Renal cortex interstitium (tissue), 15 donors: ENCODE measurements around the gene THUMPD1. TPM values are rescaled to one million over a fixed set of nuclear protein-coding genes. Genes with fewer than 3 reads are reported as not detected.
"Not testable (repeated sequence)": the region's sequence is repeated elsewhere in the genome, so short reads cannot be mapped to it uniquely, and the experiment has no call there.

Experiments
- DNase-seq, 11 donors: peaks; one replicate each; pipeline ENCODE4 v3.0.0-alpha.2; 2013; ENCODE audit warnings: low read depth in 9 of 11, low spot score in 4 of 11; ENCODE audit errors: extremely low read depth in 1 of 11
- long read RNA-seq, 16 experiments: transcript quantifications; one replicate each; lab custom pipeline, GENCODE V29; 2026
- polyA plus RNA-seq, 3 donors: library from polyadenylated mRNA; unstranded; fragments of 120-200 nt; gene quantifications; one replicate each; pipeline ENCODE4 v1.2.1, GENCODE V29; 2013; ENCODE audit not compliant: insufficient read length in 3 of 3

Gene THUMPD1, protein sequence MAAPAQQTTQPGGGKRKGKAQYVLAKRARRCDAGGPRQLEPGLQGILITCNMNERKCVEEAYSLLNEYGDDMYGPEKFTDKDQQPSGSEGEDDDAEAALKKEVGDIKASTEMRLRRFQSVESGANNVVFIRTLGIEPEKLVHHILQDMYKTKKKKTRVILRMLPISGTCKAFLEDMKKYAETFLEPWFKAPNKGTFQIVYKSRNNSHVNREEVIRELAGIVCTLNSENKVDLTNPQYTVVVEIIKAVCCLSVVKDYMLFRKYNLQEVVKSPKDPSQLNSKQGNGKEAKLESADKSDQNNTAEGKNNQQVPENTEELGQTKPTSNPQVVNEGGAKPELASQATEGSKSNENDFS
- polyA plus RNA-seq: 10 to 100 TPM; 71.4 to 79.5 (median 72.6) TPM
- long read RNA-seq, donor 1, full-length matches to known transcripts: 14 of 14 reads
- long read RNA-seq, donor 1, partial matches to known transcripts: 0 of 14 reads
- long read RNA-seq, donor 1, other reads (novel, unspliced or antisense): 0 of 14 reads
- long read RNA-seq, donor 2, transcript THUMPD1-202 (4 exons, 2,624 nt): major isoform, 5 of 9 reads
- long read RNA-seq, donor 2, partial matches to known transcripts: 0 of 9 reads
- long read RNA-seq, donor 2, other reads (novel, unspliced or antisense): 0 of 9 reads
- long read RNA-seq, donor 3, full-length matches to known transcripts: 24 of 330 reads
- long read RNA-seq, donor 3, partial matches to known transcripts: 306 of 330 reads
- long read RNA-seq, donor 3, other reads (novel, unspliced or antisense): 0 of 330 reads
- long read RNA-seq, donor 4, full-length matches to known transcripts: 11 of 21 reads
- long read RNA-seq, donor 4, partial matches to known transcripts: 10 of 21 reads
- long read RNA-seq, donor 4, other reads (novel, unspliced or antisense): 0 of 21 reads
- long read RNA-seq, donor 5: 0 reads
- long read RNA-seq, donor 6, full-length matches to known transcripts: 18 of 224 reads
- long read RNA-seq, donor 6, partial matches to known transcripts: 206 of 224 reads
- long read RNA-seq, donor 6, other reads (novel, unspliced or antisense): 0 of 224 reads
- long read RNA-seq, donor 7, full-length matches to known transcripts: 18 of 32 reads
- long read RNA-seq, donor 7, partial matches to known transcripts: 14 of 32 reads
- long read RNA-seq, donor 7, other reads (novel, unspliced or antisense): 0 of 32 reads
- long read RNA-seq, donor 8: 0 reads
- long read RNA-seq, donor 9, full-length matches to known transcripts: 11 of 21 reads
- long read RNA-seq, donor 9, partial matches to known transcripts: 10 of 21 reads
- long read RNA-seq, donor 9, other reads (novel, unspliced or antisense): 0 of 21 reads
- long read RNA-seq, donor 10, full-length matches to known transcripts: 16 of 29 reads
- long read RNA-seq, donor 10, partial matches to known transcripts: 13 of 29 reads
- long read RNA-seq, donor 10, other reads (novel, unspliced or antisense): 0 of 29 reads
- long read RNA-seq, donor 11, full-length matches to known transcripts: 15 of 24 reads
- long read RNA-seq, donor 11, partial matches to known transcripts: 9 of 24 reads
- long read RNA-seq, donor 11, other reads (novel, unspliced or antisense): 0 of 24 reads
- long read RNA-seq, donor 12, full-length matches to known transcripts: 8 of 95 reads
- long read RNA-seq, donor 12, partial matches to known transcripts: 87 of 95 reads
- long read RNA-seq, donor 12, other reads (novel, unspliced or antisense): 0 of 95 reads
- long read RNA-seq, donor 13: 0 reads
- long read RNA-seq, donor 14, full-length matches to known transcripts: 12 of 133 reads
- long read RNA-seq, donor 14, partial matches to known transcripts: 121 of 133 reads
- long read RNA-seq, donor 14, other reads (novel, unspliced or antisense): 0 of 133 reads
- long read RNA-seq, donor 15, full-length matches to known transcripts: 4 of 74 reads
- long read RNA-seq, donor 15, partial matches to known transcripts: 70 of 74 reads
- long read RNA-seq, donor 15, other reads (novel, unspliced or antisense): 0 of 74 reads
- long read RNA-seq, donor 16, full-length matches to known transcripts: 32 of 390 reads
- long read RNA-seq, donor 16, partial matches to known transcripts: 358 of 390 reads
- long read RNA-seq, donor 16, other reads (novel, unspliced or antisense): 0 of 390 reads

GRCh38 chr16:20741554-20742285 is at the start of gene THUMPD1:
THUMPD1 (minus strand) TSS chr16:20741818; CDS start chr16:20741739, 79 bp downstream.
- peak; percentile 82 to 93 (median 90) for DNase-seq

DNA sequence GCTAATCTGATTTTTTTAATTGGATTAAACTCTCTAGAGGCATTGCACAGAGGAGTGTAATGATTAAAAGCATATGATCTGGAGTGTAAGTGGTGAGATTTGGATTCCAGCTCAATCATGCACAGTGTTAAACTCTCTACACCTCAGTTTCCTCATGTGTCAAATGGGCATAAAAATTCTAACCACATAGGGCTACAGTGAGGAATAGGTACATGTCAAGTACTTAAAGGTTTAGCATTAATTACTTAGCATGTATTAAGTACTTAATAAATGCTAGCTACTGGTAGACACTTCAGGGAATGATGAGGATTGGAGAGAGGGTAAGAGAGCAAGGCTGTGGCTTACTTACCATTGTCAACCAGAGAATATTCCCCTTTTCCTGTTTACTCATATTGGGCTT is 47.5 kb upstream of the THUMPD1 start:
- no peak for DNase-seq

GRCh38 chr16:20784204-20784603 is 42.6 kb upstream of the THUMPD1 start:
- no peak for DNase-seq

DNA sequence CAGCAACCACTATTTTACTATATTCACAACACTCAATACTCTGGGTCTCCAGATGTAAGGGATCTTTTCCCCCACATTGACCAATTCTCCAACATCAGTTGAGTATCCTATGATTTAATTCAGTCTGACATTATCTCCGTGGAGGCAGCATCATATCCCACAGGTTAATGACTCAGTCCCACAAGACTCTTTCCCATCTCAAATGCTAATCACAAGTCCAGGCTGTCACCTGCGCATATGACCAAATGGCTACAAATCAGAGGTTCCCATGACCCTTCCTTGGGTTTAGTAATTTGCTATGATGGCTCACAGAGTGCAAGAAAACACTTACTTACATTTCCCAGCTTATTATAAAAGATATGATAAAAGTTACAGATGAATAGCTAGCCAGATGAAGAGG is 40.9 kb upstream of the THUMPD1 start:
- DNase-seq: no peak

GRCh38 chr16:20781697-20782096 is 40.1 kb upstream of the THUMPD1 start:
- no peak for DNase-seq

DNA sequence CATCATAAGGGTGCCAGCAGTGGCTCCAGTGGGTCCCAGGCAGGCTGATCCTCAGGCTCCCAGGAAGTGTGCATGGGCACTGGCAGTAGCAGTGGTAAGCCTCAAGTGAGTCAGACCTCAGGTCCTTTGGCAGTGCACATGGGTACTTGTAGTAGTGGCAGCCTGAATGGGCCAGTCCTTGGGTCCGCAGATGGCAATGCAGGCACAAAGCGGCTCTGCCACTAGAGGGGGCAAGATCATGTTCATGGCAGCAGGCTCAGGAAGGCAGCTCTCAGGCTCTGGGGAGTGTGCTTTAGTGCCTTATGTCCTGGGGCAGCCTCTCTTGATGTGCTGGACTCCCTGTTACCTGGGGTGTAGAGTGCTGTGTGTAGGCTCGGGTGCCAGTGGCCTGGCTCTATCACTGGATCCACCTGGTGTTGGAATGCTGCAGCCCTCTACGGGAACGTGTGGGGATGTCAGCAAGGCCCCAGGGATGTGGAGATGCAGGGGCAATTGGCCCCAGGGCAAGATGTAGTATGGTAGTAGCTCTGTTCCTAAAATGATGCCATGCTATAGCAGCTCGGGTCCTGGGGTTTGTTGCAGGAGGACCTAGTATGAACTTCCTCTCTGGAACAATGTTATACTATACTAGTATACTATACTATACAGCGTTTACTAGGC is 33.2 kb upstream of the THUMPD1 start:
- DNase-seq: peak in 2 of 11 donors; percentile 18 to 22

DNA sequence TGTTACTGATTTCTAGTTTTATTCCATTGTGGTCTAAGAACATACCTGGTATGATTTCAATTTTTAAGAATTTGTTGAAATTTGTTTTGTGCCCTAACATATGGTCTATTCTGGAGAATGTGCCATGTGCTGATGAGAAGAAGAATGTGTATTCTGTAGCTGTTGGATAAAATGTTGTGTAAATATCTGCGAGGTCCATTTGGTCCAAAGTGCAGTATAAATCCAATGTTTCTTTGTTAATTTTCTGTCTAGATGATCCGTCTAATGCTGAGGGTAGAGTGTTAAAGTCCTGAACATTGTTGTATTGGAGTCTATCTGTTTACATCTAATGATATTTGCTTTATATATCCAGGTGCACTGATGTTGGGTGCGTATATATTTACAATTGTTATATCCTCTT is 32.1 kb upstream of the THUMPD1 start:
- DNase-seq: no peak

- no peak for DNase-seq
These were observed 27.2 kb upstream of the THUMPD1 start for GRCh38 chr16:20768818-20769217.

DNA sequence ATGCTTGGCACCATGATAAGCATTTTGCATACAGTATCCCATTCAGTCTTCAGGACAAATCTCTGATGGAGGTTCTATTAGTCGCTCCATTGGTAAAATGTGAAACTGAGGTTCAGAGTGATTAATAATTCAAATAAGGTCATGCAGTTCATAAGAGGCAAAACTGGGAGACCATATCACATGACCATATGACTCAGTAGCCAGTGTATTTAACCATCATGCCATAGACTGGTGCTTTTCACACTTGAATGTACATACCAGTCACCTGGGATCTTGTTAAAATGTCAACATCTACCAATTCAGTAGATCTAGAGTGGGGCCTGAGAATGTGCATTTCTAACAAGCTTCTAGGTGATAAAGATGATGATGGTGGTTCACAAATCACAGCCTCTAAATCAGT is 26.5 kb upstream of the THUMPD1 start:
- DNase-seq: no peak

- DNase-seq: no peak
These were observed 26.0 kb upstream of the THUMPD1 start for GRCh38 chr16:20767577-20767976.

- DNase-seq: no peak
These were observed 24.7 kb upstream of the THUMPD1 start for GRCh38 chr16:20766294-20766693.

DNA sequence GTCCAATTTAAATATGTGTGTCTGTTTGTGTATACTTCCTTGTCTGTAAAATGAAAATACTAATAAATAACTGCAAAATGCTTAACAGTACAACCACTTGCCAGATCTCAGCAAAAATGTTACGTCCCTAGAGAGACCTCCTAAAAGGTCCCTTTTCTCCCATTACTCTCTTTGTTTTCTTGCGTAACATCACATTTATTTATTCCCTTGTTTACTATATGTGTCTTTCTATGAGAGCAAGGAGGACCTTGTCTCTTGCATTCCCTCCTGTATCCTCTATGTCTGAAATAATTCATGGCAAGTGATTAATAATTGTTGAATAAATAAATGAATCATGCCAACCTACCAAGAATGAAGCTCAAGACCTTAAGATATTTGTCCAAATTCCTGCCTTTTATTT is 24.1 kb upstream of the THUMPD1 start:
- no peak for DNase-seq

GRCh38 chr16:20764448-20764847 is 22.8 kb upstream of the THUMPD1 start:
- not testable (repeated sequence) for DNase-seq

DNA sequence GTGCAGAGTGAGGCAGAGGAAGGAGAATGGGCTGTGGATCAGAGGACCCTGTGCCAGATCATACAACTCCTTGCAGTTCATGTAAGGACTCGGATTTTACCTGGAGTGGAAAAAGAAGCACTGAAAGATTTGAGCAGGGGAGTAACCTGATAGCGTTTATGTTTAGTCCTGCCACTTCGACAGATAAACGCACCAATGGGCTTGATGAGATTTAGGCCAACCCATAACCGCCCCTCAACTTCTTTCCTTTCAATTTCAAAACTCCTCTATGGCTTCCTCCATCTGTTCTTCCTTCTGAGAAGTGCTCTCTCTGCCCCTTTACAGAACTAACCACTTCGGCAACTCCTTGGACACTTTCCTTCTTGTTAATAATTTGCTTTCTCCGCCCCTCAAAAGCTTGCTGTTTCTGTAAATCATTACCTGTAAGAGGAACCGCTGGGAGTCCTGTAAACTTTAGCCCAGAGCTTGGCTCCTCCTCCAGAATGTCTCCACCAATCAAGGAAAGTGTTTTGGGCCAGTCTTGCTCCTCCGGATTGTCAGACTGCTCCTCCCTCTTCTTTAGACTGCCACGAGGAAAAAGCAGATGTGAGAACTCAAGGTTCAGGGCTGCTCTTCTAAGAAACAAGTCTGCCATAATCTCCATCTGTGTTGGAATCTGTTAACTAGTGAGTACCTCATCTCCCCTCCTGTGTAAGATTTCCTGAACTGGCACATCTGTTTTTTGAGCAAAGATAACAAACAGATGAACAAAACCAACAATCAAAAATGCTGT is 22.0 kb upstream of the THUMPD1 start, which contains the start of gene ACSM3:
Gene ACSM3, plus strand, starts transcription at position 554 of the 772 bp plus-strand sequence. CDS start 6,021 bp downstream, outside the sequence.
- peak; percentile 69 to 95 (median 86) for DNase-seq

DNA sequence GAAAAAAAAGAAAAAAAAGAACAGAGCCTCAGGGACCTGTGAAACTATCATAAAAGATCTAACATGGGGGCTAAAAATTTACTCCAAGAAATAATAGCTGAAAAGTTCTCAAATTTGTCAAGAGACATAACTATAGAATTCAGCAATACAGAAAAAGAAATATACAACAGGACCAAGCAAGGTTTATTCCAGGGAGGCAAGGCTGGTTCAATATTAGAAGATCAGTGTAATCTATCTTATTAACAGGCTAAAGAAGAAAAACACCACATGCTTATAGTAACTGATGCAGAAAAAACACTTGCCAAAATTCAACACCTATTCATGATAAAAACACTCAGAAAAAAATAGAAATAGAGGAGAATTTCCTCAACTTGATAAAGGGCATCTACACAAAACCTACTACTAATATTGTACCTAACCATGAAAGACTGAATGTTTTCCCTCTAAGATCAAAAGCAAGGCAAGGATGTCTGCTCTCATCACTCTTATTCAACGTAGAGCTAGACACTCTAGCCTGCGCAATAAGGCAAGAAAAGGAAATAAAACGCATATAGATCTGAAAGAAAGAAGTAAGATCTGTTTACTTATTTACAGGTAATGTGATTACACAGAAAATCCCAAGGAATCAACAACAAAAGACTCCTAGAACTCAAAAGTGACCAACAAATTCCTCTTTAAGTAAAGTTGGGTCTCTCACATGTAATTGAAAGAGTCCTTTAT is 20.9 kb upstream of the THUMPD1 start:
- DNase-seq: no peak
